Spleen (tissue), 11 donors: Measurements from ENCODE around the gene TMEM41B. TPM values are rescaled to one million over a fixed set of nuclear protein-coding genes. Genes with fewer than 3 reads are reported as not detected.
"Not testable (repeated sequence)": the region's sequence is repeated elsewhere in the genome, so short reads cannot be mapped to it uniquely, and the experiment has no call there.

ENCODE experiments used
- DNase-seq: peaks from one replicate; pipeline ENCODE4 v3.0.0-alpha.2; 2020
- H3K27ac ChIP-seq, 8 donors: fragments of 200-600 bp; sonication (generic) in 7 of 8; 1 replicate in 4 of 8; 2 replicates in 4 of 8; pipeline versions ENCODE4 v1.5.0 to v1.8.0; 2016 to 2021; ENCODE audit warnings: inconsistent platforms in 4 of 8, mild to moderate bottlenecking in 4 of 8, moderate library complexity in 1 of 8
- H3K27me3 ChIP-seq, 7 donors: fragments of 200-600 bp; sonication (generic) in 6 of 7; replicated peaks in 1 of 7; 1 replicate in 4 of 7; 2 replicates in 3 of 7; pipeline versions ENCODE4 v1.5.0 to v1.8.0; 2016 to 2021; ENCODE audit warnings: inconsistent platforms in 3 of 7, mild to moderate bottlenecking in 1 of 7
- H3K36me3 ChIP-seq, 6 donors: fragments of 200-600 bp; sonication (generic) in 5 of 6; 1 replicate in 4 of 6; 2 replicates in 2 of 6; pipeline versions ENCODE4 v1.5.0 to v1.8.0; 2016 to 2021; ENCODE audit warnings: inconsistent platforms in 2 of 6
- H3K4me1 ChIP-seq, 6 donors: fragments of 200-600 bp; sonication (generic) in 5 of 6; 1 replicate in 3 of 6; 2 replicates in 3 of 6; pipeline versions ENCODE4 v1.5.0 to v1.8.0; 2016 to 2021; ENCODE audit warnings: inconsistent platforms in 3 of 6
- H3K4me3 ChIP-seq, 8 donors: fragments of 200-600 bp; sonication (generic) in 7 of 8; 1 replicate in 4 of 8; 2 replicates in 4 of 8; pipeline versions ENCODE4 v1.5.0 to v1.8.0; 2016 to 2021; ENCODE audit warnings: inconsistent platforms in 4 of 8, mild to moderate bottlenecking in 4 of 8, moderate library complexity in 2 of 8
- H3K9me3 ChIP-seq, 8 donors: fragments of 200-600 bp; sonication (generic) in 7 of 8; 1 replicate in 4 of 8; 2 replicates in 4 of 8; pipeline versions ENCODE4 v1.5.0 to v1.8.0; 2016 to 2021; ENCODE audit warnings: inconsistent platforms in 4 of 8
- POLR2A ChIP-seq, 3 donors: fragments of 450-650 bp; IDR thresholded peaks; one replicate each; pipeline ENCODE4 v1.5.1; 2017; ENCODE audit warnings: antibody characterized with exemption in 3 of 3, mild to moderate bottlenecking in 1 of 3
- POLR2AphosphoS5 ChIP-seq, 3 donors: sonication (generic); formaldehyde crosslinking; IDR thresholded peaks; one replicate each; pipeline ENCODE4 v1.5.1; 2017; ENCODE audit warnings: antibody characterized with exemption in 3 of 3
- WGBS, 5 donors: extraction: QIAGEN DNeasy Blood & Tissue Kit in 3 of 5; methylation state at CpG; one replicate each; pipeline versions ENCODE4 v1.1.5 to v1.1.7; 2013 to 2018; 5-methylcytosine and 5-hydroxymethylcytosine counted together
- intact Hi-C: fragments of 100-400 bp; cut with DNase I; formaldehyde crosslinking; loops from one replicate; pipeline ENCODE4 v1.15.0; 2023; ENCODE audit warnings: low total_unique reads
- polyA plus RNA-seq, 3 donors: library from polyadenylated mRNA; stranded (reverse); fragments of 200-250 nt; gene quantifications; one replicate each; pipeline ENCODE4 v1.2.1, GENCODE V29; 2013
- total RNA-seq, 7 donors: library from RNA; depleted of rRNA in 3 of 7; stranded (reverse); fragments of >200 nt in 3 of 7; fragmentation: NEBNext Ultra II Directional in 4 of 7; extraction: Animal tissue kit (Norgen Biotek cat#: 25700) in 4 of 7; gene quantifications; one replicate each; pipeline versions ENCODE4 v1.1.0 to v1.2.1, GENCODE V29; 2016 to 2021
- TF ChIP-seq, protein P1 (sequence below), 11 experiments: fragments of 200-600 bp in 7 of 11; fragments of 450-650 bp in 4 of 11; sonication (generic) in 4 of 11; IDR thresholded peaks in 8 of 11; conservative IDR thresholded peaks in 3 of 11; 1 replicate in 7 of 11; 2 replicates in 4 of 11; pipeline versions ENCODE4 v1.4.0 to v1.8.0; 2016 to 2021; ENCODE audit warnings: antibody characterized with exemption in 11 of 11, inconsistent platforms in 4 of 11, mild to moderate bottlenecking in 1 of 11
- donor health status: healthy with polysubstance abuse.
- donor health status: DM: no; HTN: no; CAD: no; lungs with moderate emphysema.
- donor health status: DM: no; HTN: no; CAD: no.
- donor health status: Bipolar disorder and iron deficiency.
- donor health status: healthy.
- donor health status: DM: no; HTN: no; CAD: no.
- donor health status: DM: yes; HTN: yes; CAD: no.

Gene TMEM41B
- total and polyA plus RNA-seq, 10 donors, result 9.9 to 29.4 (median 23.5) TPM

DNA sequence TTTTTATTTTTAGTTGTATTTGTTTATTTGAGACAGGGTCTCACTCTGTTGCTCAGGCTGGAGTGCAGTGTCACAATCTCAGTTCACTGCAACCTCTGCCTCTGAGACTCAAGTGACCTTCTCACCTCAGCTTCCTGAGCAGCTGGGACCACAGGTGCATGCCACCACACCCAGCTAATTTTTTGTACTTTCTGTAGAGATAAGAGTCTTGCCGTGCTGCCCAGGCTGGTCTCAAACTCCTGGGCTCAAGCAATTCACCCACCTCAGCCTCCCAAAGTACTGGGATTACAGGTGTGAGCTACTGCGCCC is 53.6 kb downstream of the TMEM41B start:
- WGBS, 5 donors, result 52 to 63% (median 58%) methylated on average over 2 of the region's 2 CpGs
- Histone ChIP-seq H3K27ac (peak overlapping the region in 6 of 8 donors; percentile 7 to 39 (median 24)), H3K4me1 (peaks cover 18 to 72% (median 34%) of the 10 kb centered on the region in 6 donors)
- H3K4me3 ChIP-seq, H3K36me3 ChIP-seq, H3K9me3 ChIP-seq, intact Hi-C loops, H3K27me3 ChIP-seq: not testable (repeated sequence)
- peak in 1 of 3 donors; percentile 26 for TF ChIP-seq POLR2AphosphoS5 (IDR thresholded peaks at IDR 0.05)
- DNase-seq, result peak; percentile 72

DNA sequence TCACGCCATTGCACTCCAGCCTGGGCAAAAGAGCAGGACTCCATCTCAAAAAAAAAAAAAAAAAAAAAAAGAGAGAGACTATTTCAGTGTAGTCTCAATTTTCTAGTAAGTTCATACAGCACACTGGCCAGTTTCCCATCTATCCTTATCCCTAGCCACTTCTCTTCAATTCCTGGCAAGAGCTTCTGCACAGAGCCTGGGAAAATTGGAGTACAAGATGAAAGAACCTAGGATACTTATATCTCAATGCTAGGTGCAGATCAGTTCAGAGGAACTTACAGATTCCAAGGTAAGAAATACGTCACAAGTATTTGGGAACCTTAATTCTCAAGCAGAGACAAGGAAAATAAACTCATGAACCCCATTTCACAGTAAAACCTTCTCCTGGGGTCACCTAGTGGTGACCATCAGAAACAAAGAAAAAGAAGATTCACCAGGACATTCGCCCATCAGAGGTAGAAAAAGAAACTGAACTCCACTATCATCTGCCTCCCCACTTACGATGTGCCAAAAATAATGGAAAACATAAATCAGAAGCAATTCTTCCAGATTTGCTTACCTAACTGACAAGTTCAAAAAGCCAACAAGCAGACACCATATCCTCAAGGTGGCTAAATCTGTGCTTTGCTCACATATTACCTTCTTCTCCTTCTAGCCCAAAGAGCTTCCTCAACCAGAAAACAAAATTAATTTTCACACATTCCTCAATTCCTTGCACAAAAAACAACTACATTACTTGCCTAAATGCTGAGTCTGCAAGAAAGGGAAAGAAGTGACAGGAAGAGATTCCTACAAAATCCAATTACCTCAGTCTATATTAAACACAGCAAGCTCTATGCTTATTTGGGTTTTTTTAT is 54.2 kb downstream of the TMEM41B start:
- DNase-seq, result no peak

DNA sequence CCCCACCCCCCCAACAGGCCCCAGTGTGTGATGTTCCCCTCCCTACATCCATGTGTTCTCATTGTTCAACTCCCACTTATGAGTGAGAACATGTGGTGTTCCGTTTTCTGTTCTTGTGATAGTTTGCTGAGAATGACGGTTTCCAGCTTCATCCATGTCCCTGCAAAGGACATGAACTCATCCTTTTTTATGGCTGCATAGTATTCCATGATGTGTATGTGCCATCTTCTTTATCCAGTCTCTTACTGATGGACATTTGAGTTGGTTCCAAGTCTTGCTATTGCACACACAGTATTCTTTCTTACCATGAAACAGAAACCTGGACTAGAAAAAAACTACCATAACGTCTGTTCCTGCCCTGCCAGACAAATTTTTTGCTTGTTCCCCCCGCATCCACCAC is 56.1 kb downstream of the TMEM41B start:
- H3K9me3 ChIP-seq, DNase-seq, H3K27me3 ChIP-seq, H3K4me3 ChIP-seq, H3K27ac ChIP-seq, intact Hi-C loops: not testable (repeated sequence)
- WGBS, 5 donors, result 91 to 98% (median 93%) methylated on average over 4 of the region's 4 CpGs
- Histone ChIP-seq H3K36me3 (peaks cover 0 to 22% (median 3%) of the 10 kb centered on the region in 6 donors), H3K4me1 (peaks cover 14 to 78% (median 34%) of the 10 kb centered on the region in 6 donors)

More for the DNA sequence above, 54.2 kb downstream of the TMEM41B start:
- TF ChIP-seq POLR2A (IDR thresholded peaks at IDR 0.05), result no peak
- TF ChIP-seq, protein P1, sequence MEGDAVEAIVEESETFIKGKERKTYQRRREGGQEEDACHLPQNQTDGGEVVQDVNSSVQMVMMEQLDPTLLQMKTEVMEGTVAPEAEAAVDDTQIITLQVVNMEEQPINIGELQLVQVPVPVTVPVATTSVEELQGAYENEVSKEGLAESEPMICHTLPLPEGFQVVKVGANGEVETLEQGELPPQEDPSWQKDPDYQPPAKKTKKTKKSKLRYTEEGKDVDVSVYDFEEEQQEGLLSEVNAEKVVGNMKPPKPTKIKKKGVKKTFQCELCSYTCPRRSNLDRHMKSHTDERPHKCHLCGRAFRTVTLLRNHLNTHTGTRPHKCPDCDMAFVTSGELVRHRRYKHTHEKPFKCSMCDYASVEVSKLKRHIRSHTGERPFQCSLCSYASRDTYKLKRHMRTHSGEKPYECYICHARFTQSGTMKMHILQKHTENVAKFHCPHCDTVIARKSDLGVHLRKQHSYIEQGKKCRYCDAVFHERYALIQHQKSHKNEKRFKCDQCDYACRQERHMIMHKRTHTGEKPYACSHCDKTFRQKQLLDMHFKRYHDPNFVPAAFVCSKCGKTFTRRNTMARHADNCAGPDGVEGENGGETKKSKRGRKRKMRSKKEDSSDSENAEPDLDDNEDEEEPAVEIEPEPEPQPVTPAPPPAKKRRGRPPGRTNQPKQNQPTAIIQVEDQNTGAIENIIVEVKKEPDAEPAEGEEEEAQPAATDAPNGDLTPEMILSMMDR (IDR thresholded peaks at IDR 0.05 in 8 of 11, conservative IDR thresholded peaks at IDR 0.05 in 3 of 11), result peak in 1 of 11 experiments; percentile 22
- no peak for TF ChIP-seq POLR2AphosphoS5 (IDR thresholded peaks at IDR 0.05)
- Histone ChIP-seq H3K9me3 (no peaks in the 10 kb centered on the region), H3K4me3 (no peak overlapping the region), H3K27ac (peak overlapping the region in 3 of 8 donors; percentile 17 to 39 (median 33)), H3K4me1 (peaks cover 14 to 66% (median 30%) of the 10 kb centered on the region in 6 donors), H3K36me3 (peaks cover 0 to 15% (median 2%) of the 10 kb centered on the region in 6 donors), H3K27me3 (peaks cover 0 to under 1% (median 0%) of the 10 kb centered on the region in 7 donors)
- WGBS, 5 donors, result 68 to 81% (median 72%) methylated on average over 4 of the region's 4 CpGs
- intact Hi-C loops, result no loop called here

DNA sequence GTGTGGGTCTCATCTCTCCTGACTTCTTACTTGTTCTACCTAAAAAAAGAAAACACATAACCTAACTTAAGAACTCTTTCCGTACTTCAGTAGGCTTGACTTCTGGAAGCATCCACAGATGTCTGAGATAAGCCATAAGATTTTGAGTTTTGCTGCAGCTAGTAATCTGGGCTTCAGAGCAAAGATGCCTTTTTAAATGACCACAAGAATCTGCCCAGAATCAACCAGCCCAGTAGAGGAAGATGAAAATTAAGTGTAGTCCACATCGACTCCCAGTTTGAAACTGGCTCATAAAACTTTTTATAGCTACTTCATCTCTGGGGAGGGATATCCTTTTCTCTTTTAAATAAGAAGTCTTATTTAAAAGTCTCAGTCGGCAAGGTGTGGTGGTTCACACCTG is 60.0 kb downstream of the TMEM41B start:
- no peak overlapping the region for H3K4me3 ChIP-seq
- peak overlapping the region in 2 of 8 donors; percentile 68 to 73 for H3K27ac ChIP-seq
- TF ChIP-seq POLR2A (IDR thresholded peaks at IDR 0.05) (no peak), POLR2AphosphoS5 (IDR thresholded peaks at IDR 0.05) (no peak)
- TF ChIP-seq, protein P1 (IDR thresholded peaks at IDR 0.05 in 8 of 11, conservative IDR thresholded peaks at IDR 0.05 in 3 of 11), result no peak
- intact Hi-C loops, result no loop called here
- H3K4me1 ChIP-seq, result peaks cover 15 to 78% (median 34%) of the 10 kb centered on the region in 6 donors
- H3K36me3 ChIP-seq, result peaks cover 0 to 22% (median 3%) of the 10 kb centered on the region in 6 donors
- 88 to 93% (median 92%) methylated on average over 3 of the region's 3 CpGs for WGBS, 5 donors
- H3K9me3 ChIP-seq, result no peaks in the 10 kb centered on the region
- no peak for DNase-seq
- no peaks in the 10 kb centered on the region for H3K27me3 ChIP-seq

DNA sequence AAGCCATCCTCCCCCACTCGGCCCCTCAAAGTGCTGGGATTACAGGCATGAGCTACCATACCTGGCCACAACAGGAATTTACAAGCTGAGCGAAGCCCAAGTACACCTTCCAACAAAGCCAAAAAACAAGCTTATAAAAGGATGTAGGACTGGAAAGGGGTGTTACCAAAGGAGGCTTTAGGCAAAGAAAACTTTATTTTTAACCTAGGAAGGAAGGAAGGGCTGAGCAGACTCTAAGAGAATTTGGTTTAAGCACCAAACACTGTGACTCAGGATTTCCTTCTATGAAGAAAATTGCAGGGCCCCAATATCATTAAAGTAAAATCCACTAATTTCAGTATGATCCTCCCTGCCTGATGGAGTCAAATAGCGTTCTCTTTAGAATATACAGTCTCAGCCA is 61.3 kb downstream of the TMEM41B start:
- Histone ChIP-seq H3K27me3 (no peaks in the 10 kb centered on the region), H3K36me3 (peaks cover 0 to 19% (median 3%) of the 10 kb centered on the region in 6 donors), H3K9me3 (no peaks in the 10 kb centered on the region), H3K27ac (peak overlapping the region in 6 of 8 donors; percentile 41 to 73 (median 66)), H3K4me3 (no peak overlapping the region), H3K4me1 (peaks cover 15 to 84% (median 37%) of the 10 kb centered on the region in 6 donors)
- intact Hi-C loops, result no loop called here
- TF ChIP-seq POLR2A (IDR thresholded peaks at IDR 0.05) (no peak), POLR2AphosphoS5 (IDR thresholded peaks at IDR 0.05) (no peak)
- TF ChIP-seq, protein P1 (IDR thresholded peaks at IDR 0.05 in 8 of 11, conservative IDR thresholded peaks at IDR 0.05 in 3 of 11), result no peak
- DNase-seq, result no peak
- WGBS, 5 donors, result 33 to 45% (median 38%) methylated on average over 3 of the region's 3 CpGs
